ENCODE results near the gene CSGALNACT2. TPM values are rescaled to one million over a fixed set of nuclear protein-coding genes. Genes with fewer than 3 reads are reported as not detected.

CSGALNACT2 gene
- total and polyA plus RNA-seq, 2 of the 13 experiments (the other 11 are each of a cell fraction or from before 2014, with no cell fraction given) = 3.3 to 7.1 TPM

DNA sequence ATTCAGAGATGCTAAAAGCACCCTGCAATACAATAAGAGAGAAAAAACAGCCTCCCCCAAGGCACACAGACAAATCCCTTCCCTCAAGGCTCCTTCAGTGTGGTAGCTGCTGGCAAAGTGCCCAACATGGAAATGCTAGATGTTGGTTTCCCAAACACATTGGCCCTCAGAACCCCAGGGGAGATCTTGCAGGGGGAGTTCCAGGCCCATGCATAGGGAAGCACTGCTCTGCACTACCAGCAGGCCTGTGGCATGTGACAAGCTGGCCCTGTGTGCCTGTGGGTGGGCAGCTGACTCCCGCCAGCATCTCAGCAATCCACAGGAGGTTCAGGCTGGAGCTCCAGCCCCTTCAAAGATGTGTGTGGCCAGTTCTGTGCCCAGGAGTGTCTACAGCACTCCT, 16.8 kb upstream of the CSGALNACT2 start (continued):
- TF ChIP-seq, protein P1, sequence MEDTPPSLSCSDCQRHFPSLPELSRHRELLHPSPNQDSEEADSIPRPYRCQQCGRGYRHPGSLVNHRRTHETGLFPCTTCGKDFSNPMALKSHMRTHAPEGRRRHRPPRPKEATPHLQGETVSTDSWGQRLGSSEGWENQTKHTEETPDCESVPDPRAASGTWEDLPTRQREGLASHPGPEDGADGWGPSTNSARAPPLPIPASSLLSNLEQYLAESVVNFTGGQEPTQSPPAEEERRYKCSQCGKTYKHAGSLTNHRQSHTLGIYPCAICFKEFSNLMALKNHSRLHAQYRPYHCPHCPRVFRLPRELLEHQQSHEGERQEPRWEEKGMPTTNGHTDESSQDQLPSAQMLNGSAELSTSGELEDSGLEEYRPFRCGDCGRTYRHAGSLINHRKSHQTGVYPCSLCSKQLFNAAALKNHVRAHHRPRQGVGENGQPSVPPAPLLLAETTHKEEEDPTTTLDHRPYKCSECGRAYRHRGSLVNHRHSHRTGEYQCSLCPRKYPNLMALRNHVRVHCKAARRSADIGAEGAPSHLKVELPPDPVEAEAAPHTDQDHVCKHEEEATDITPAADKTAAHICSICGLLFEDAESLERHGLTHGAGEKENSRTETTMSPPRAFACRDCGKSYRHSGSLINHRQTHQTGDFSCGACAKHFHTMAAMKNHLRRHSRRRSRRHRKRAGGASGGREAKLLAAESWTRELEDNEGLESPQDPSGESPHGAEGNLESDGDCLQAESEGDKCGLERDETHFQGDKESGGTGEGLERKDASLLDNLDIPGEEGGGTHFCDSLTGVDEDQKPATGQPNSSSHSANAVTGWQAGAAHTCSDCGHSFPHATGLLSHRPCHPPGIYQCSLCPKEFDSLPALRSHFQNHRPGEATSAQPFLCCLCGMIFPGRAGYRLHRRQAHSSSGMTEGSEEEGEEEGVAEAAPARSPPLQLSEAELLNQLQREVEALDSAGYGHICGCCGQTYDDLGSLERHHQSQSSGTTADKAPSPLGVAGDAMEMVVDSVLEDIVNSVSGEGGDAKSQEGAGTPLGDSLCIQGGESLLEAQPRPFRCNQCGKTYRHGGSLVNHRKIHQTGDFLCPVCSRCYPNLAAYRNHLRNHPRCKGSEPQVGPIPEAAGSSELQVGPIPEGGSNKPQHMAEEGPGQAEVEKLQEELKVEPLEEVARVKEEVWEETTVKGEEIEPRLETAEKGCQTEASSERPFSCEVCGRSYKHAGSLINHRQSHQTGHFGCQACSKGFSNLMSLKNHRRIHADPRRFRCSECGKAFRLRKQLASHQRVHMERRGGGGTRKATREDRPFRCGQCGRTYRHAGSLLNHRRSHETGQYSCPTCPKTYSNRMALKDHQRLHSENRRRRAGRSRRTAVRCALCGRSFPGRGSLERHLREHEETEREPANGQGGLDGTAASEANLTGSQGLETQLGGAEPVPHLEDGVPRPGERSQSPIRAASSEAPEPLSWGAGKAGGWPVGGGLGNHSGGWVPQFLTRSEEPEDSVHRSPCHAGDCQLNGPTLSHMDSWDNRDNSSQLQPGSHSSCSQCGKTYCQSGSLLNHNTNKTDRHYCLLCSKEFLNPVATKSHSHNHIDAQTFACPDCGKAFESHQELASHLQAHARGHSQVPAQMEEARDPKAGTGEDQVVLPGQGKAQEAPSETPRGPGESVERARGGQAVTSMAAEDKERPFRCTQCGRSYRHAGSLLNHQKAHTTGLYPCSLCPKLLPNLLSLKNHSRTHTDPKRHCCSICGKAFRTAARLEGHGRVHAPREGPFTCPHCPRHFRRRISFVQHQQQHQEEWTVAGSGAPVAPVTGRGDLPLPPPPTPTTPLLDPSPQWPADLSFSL (CRISPR knock-in tag; IDR thresholded peaks at IDR 0.05) = no peak
- TF ChIP-seq CHD2 (IDR thresholded peaks at IDR 0.05; ENCODE audit: low read depth, low read length) (no peak), HMG20B (CRISPR knock-in tag; conservative IDR thresholded peaks at IDR 0.05) (no peak)
- TF ChIP-seq, protein P2, sequence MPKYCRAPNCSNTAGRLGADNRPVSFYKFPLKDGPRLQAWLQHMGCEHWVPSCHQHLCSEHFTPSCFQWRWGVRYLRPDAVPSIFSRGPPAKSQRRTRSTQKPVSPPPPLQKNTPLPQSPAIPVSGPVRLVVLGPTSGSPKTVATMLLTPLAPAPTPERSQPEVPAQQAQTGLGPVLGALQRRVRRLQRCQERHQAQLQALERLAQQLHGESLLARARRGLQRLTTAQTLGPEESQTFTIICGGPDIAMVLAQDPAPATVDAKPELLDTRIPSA (CRISPR knock-in tag; IDR thresholded peaks at IDR 0.05; ENCODE audit: borderline replicate concordance) = no peak

DNA sequence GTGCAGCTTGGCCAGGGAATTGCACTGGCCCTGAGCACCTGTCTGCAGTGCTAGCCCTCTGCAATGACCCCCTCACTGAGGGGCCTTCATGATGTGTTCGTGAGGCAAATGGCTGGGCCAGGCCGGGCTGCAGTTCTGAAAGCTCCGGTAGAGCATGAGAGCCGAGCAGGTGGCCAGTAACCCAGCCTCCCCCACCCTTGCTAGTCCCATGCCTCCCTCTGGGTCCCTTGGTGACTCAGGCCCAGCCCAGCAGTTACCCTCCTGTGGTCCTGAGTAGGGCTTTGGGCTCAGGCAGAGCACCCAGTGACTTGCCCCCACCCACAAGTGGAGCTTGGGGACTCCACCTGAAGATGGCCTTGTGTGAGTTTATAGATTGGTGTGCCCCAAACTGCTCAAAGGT, 16.1 kb upstream of the CSGALNACT2 start:
- no TSS peak for BruUV-seq (replicated peaks)
- POLR2A ChIA-PET = no interaction called here
- FAIRE-seq (no peak), DNase-seq (ENCODE audit: low spot score) (no peak), ATAC-seq (no peak)
- no peak overlapping the region for H3K9ac ChIP-seq (ENCODE audit: insufficient read depth, low read depth, low read length)
- no peak overlapping the region for H3K4me2 ChIP-seq (ENCODE audit: low read depth, low read length)
- no peak overlapping the region for H3K27ac ChIP-seq (ENCODE audit: extremely low read length, insufficient read depth, low read length)
- H3K9me3 ChIP-seq (ENCODE audit: low read length) = no peaks in the 10 kb centered on the region
- H4K20me1 ChIP-seq (ENCODE audit: insufficient read depth, low read length) = no peaks in the 10 kb centered on the region
- CTCF ChIA-PET (ENCODE audit: low intra/inter-chr PET ratio, low total read pairs) = no interaction called here
- H3K27me3 ChIP-seq (ENCODE audit: control insufficient read depth in 1 of 2, insufficient read depth in 2 of 2, low read length in 2 of 2) = peaks cover 6 to 78% of the 10 kb centered on the region in 2 experiments; a peak in 4 of 5 replicates
- no peaks in the 10 kb centered on the region for H3K4me1 ChIP-seq (ENCODE audit: insufficient read depth, low read length)
- H3K4me3 ChIP-seq (replicated peaks in 1 of 3; ENCODE audit: insufficient read depth in 1 of 3, low read depth in 2 of 3, low read length in 3 of 3) = no peak overlapping the region
- no peaks in the 10 kb centered on the region for H3K79me2 ChIP-seq (ENCODE audit: insufficient read depth, low read length)
- H3K36me3 ChIP-seq (replicated peaks in 1 of 2; ENCODE audit: control insufficient read depth in 1 of 2, insufficient read depth in 2 of 2, low read length in 2 of 2) = no peaks in the 10 kb centered on the region
- no peak overlapping the region for H2AFZ ChIP-seq (ENCODE audit: low read length)
- intact Hi-C loops (cut with micrococcal nuclease; ENCODE audit: unreplicated experiment) (no loop called here), in situ Hi-C loops (cut with HindIII; ENCODE audit: extremely low pct_ligation_motif_present, low pct_unique_long_range_greater_than_20kb) (no loop called here)
- WGBS (ENCODE audit: low lambda C conversion rate) = no CpG with 5 or more reads among the region's 4 CpGs
- TF ChIP-seq XBP1 (CRISPR knock-in tag; IDR thresholded peaks at IDR 0.05) = no peak
- no peak for TF ChIP-seq MEIS2 (CRISPR knock-in tag; IDR thresholded peaks at IDR 0.05)
- TF ChIP-seq, protein P3, sequence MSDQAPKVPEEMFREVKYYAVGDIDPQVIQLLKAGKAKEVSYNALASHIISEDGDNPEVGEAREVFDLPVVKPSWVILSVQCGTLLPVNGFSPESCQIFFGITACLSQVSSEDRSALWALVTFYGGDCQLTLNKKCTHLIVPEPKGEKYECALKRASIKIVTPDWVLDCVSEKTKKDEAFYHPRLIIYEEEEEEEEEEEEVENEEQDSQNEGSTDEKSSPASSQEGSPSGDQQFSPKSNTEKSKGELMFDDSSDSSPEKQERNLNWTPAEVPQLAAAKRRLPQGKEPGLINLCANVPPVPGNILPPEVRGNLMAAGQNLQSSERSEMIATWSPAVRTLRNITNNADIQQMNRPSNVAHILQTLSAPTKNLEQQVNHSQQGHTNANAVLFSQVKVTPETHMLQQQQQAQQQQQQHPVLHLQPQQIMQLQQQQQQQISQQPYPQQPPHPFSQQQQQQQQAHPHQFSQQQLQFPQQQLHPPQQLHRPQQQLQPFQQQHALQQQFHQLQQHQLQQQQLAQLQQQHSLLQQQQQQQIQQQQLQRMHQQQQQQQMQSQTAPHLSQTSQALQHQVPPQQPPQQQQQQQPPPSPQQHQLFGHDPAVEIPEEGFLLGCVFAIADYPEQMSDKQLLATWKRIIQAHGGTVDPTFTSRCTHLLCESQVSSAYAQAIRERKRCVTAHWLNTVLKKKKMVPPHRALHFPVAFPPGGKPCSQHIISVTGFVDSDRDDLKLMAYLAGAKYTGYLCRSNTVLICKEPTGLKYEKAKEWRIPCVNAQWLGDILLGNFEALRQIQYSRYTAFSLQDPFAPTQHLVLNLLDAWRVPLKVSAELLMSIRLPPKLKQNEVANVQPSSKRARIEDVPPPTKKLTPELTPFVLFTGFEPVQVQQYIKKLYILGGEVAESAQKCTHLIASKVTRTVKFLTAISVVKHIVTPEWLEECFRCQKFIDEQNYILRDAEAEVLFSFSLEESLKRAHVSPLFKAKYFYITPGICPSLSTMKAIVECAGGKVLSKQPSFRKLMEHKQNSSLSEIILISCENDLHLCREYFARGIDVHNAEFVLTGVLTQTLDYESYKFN (CRISPR knock-in tag; conservative IDR thresholded peaks at IDR 0.05) = no peak
- no peak for TF ChIP-seq MED8 (CRISPR knock-in tag; IDR thresholded peaks at IDR 0.05; ENCODE audit: insufficient replicate concordance)
- no peak for TF ChIP-seq ZSCAN31 (CRISPR knock-in tag; IDR thresholded peaks at IDR 0.05; ENCODE audit: low read depth)
- TF ChIP-seq, protein P4, sequence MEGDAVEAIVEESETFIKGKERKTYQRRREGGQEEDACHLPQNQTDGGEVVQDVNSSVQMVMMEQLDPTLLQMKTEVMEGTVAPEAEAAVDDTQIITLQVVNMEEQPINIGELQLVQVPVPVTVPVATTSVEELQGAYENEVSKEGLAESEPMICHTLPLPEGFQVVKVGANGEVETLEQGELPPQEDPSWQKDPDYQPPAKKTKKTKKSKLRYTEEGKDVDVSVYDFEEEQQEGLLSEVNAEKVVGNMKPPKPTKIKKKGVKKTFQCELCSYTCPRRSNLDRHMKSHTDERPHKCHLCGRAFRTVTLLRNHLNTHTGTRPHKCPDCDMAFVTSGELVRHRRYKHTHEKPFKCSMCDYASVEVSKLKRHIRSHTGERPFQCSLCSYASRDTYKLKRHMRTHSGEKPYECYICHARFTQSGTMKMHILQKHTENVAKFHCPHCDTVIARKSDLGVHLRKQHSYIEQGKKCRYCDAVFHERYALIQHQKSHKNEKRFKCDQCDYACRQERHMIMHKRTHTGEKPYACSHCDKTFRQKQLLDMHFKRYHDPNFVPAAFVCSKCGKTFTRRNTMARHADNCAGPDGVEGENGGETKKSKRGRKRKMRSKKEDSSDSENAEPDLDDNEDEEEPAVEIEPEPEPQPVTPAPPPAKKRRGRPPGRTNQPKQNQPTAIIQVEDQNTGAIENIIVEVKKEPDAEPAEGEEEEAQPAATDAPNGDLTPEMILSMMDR (CRISPR knock-in tag; IDR thresholded peaks at IDR 0.05) = no peak
- no peak for TF ChIP-seq ZNF615 (CRISPR knock-in tag; IDR thresholded peaks at IDR 0.05; ENCODE audit: borderline replicate concordance)

Data from HepG2 (cell line).